HepG2 (cell line): ENCODE data around the gene RNASE12. TPM values are rescaled to one million over a fixed set of nuclear protein-coding genes. Genes with fewer than 3 reads are reported as not detected.
A peak's percentile ranks its signal among the peaks of the same experiment; 100 is the strongest.

Experiments
- CENPBD1 ChIP-seq: sonication (generic); formaldehyde crosslinking; IDR thresholded peaks from 2 replicates; pipeline ENCODE4 v1.8.0; 2022; ENCODE audit warnings: missing genetic modification reagents, low read depth, mild to moderate bottlenecking, borderline replicate concordance
- DR1 ChIP-seq: sonication (generic); formaldehyde crosslinking; IDR thresholded peaks from 2 replicates; pipeline ENCODE4 v1.8.0; 2021; ENCODE audit warnings: mild to moderate bottlenecking, missing genetic modification reagents, inconsistent platforms
- GLMP ChIP-seq: sonication (generic); formaldehyde crosslinking; IDR thresholded peaks from 2 replicates; pipeline ENCODE4 v1.9.0; 2021; ENCODE audit warnings: missing genetic modification reagents, mild to moderate bottlenecking, borderline replicate concordance
- HHEX ChIP-seq: IDR thresholded peaks from 2 replicates; pipeline ENCODE4 v1.6.1; 2016; ENCODE audit warnings: control low read depth
- KDM2A ChIP-seq: sonication (generic); formaldehyde crosslinking; IDR thresholded peaks from 2 replicates; pipeline ENCODE4 v1.4.0; 2020; ENCODE audit warnings: low read depth, missing genetic modification reagents, borderline replicate concordance
- KMT2A ChIP-seq: sonication (generic); formaldehyde crosslinking; IDR thresholded peaks from 2 replicates; pipeline ENCODE4 v1.4.0; 2020; ENCODE audit warnings: missing genetic modification reagents
- MAFK ChIP-seq, 2 experiments: IDR thresholded peaks in 1 of 2; conservative IDR thresholded peaks in 1 of 2; 2 replicates each; pipeline ENCODE4 v1.6.1; 2011; ENCODE audit warnings: improper control_type of control experiment in 2 of 2, low read length in 2 of 2
- MBNL3 ChIP-seq: fragments of 250-450 bp; sonication (Bioruptor Pico); conservative IDR thresholded peaks from 2 replicates; pipeline ENCODE4 v1.8.0; 2022; ENCODE audit warnings: mild to moderate bottlenecking, inconsistent platforms
- PCBP1 ChIP-seq: fragments of 200-400 bp; formaldehyde crosslinking; IDR thresholded peaks from 2 replicates; pipeline ENCODE4 v1.6.1; 2017; ENCODE audit warnings: mild to moderate bottlenecking, low read depth, low read length, borderline replicate concordance
- PTBP1 ChIP-seq: fragments of 200-400 bp; formaldehyde crosslinking; IDR thresholded peaks from 2 replicates; pipeline ENCODE4 v1.6.1; 2018; ENCODE audit warnings: low read length, low read depth; ENCODE audit not compliant: poor library complexity, severe bottlenecking
- RELA ChIP-seq: sonication (generic); formaldehyde crosslinking; IDR thresholded peaks from 2 replicates; pipeline ENCODE4 v1.4.0; 2020; ENCODE audit warnings: missing genetic modification reagents
- RFX1 ChIP-seq: fragments of 450-650 bp; IDR thresholded peaks from 2 replicates; pipeline ENCODE4 v1.6.1; 2017
- SP1 ChIP-seq, 2 experiments: fragments of 450-650 bp in 1 of 2; sonication (generic) in 1 of 2; formaldehyde crosslinking in 1 of 2; IDR thresholded peaks; 2 replicates each; pipeline versions ENCODE4 v1.4.0 to v1.6.1; 2016 to 2020; ENCODE audit warnings: missing genetic modification reagents in 1 of 2
- ZBTB33 ChIP-seq: sonication (generic); formaldehyde crosslinking; IDR thresholded peaks from 2 replicates; pipeline ENCODE4 v1.4.0; 2020; ENCODE audit warnings: missing genetic modification reagents
- ZFYVE20 ChIP-seq: sonication (generic); formaldehyde crosslinking; IDR thresholded peaks from 2 replicates; pipeline ENCODE4 v1.8.0; 2023; ENCODE audit warnings: low read depth, mild to moderate bottlenecking, moderate library complexity, missing genetic modification reagents, borderline replicate concordance
- ZNF512B ChIP-seq: sonication (generic); formaldehyde crosslinking; IDR thresholded peaks from 2 replicates; pipeline ENCODE4 v1.5.1; 2020; ENCODE audit warnings: missing genetic modification reagents, mild to moderate bottlenecking, borderline replicate concordance
- ZNF670 ChIP-seq: sonication (generic); formaldehyde crosslinking; IDR thresholded peaks from 2 replicates; pipeline ENCODE4 v1.8.0; 2022; ENCODE audit warnings: mild to moderate bottlenecking, missing genetic modification reagents, borderline replicate concordance
- ZNF839 ChIP-seq: sonication (generic); formaldehyde crosslinking; IDR thresholded peaks from 2 replicates; pipeline ENCODE4 v1.4.0; 2020; ENCODE audit warnings: missing genetic modification reagents, mild to moderate bottlenecking, borderline replicate concordance
- ZSCAN20 ChIP-seq: sonication (generic); formaldehyde crosslinking; IDR thresholded peaks from 2 replicates; pipeline ENCODE4 v1.4.0; 2020; ENCODE audit warnings: missing genetic modification reagents, mild to moderate bottlenecking, borderline replicate concordance
- polyA plus RNA-seq, 8 experiments: library from polyadenylated mRNA; depleted of rRNA in 3 of 8; stranded (reverse) in 7 of 8; unstranded in 1 of 8; fragments of >200 nt; fragmentation: Illumina TruSeq in 4 of 8; extraction: Trizol in 4 of 8; gene quantifications; 2 replicates each; pipeline versions ENCODE4 v1.2.1 to v1.2.3, GENCODE V29; 2011 to 2016; ENCODE audit warnings: low read depth in 4 of 8, missing spikeins in 1 of 8, mixed read lengths in 1 of 8; ENCODE audit not compliant: insufficient read depth in 1 of 8
- total RNA-seq, 5 experiments: library from RNA; depleted of rRNA; stranded (reverse); fragments of >200 nt; fragmentation: Illumina TruSeq; extraction: Trizol; gene quantifications; 2 replicates each; pipeline ENCODE4 v1.2.3, GENCODE V29; 2016; ENCODE audit warnings: low read depth in 1 of 5

Gene RNASE12
- total and polyA plus RNA-seq, 2 of the 13 experiments (the other 11 are each of a cell fraction or from before 2014, with no cell fraction given), result not detected

- TF ChIP-seq ZBTB33 (CRISPR knock-in tag) (peak; percentile 42; the same call in 1 of the 2 replicates), DR1 (CRISPR knock-in tag) (0 out of 2 replicates have a peak, but pooled peaks have one; percentile 23), GLMP (CRISPR knock-in tag) (no peak), PCBP1 (no peak), CENPBD1 (CRISPR knock-in tag) (no peak), KDM2A (CRISPR knock-in tag) (no peak), PTBP1 (no peak), ZFYVE20 (no peak), MBNL3 (no peak), ZNF512B (no peak; the same call in 1 of the 2 replicates), ZNF839 (CRISPR knock-in tag) (no peak), SP1 (IDR thresholded peaks at IDR 0.05) (no peak), SP1 (CRISPR knock-in tag; IDR thresholded peaks at IDR 0.05) (no peak), RELA (CRISPR knock-in tag) (no peak), ZNF670 (CRISPR knock-in tag) (no peak), MAFK (conservative IDR thresholded peaks at IDR 0.05 in 1 of 2, IDR thresholded peaks at IDR 0.05 in 1 of 2; ENCODE audit: low read length in 2 of 2) (no peak), HHEX (CRISPR knock-in tag) (no peak), ZSCAN20 (no peak), KMT2A (CRISPR knock-in tag) (no peak), RFX1 (no peak)
Measured at GRCh38 chr14:20632831-20633691, 41.9 kb upstream of the RNASE12 start (continued).
